NCI-H460 (cell line): Measurements from ENCODE around the gene MAP3K4. TPM values are rescaled to one million over a fixed set of nuclear protein-coding genes. Genes with fewer than 3 reads are reported as not detected.

Experiments used
- DNase-seq: peaks from one replicate; pipeline ENCODE4 v3.0.0-alpha.2; 2016; ENCODE audit warnings: low read depth; ENCODE audit errors: extremely low read depth
- total RNA-seq: library from RNA; depleted of rRNA; stranded (reverse); fragments of >200 nt; shearing (Covaris generic); gene quantifications from 2 replicates; pipeline ENCODE4 v1.2.3, GENCODE V29; 2014

MAP3K4 gene
- total RNA-seq, 1 experiment from 2014 or later = 12.7 TPM

GRCh38 chr6:161138543-161139303 lies 147.2 kb downstream of the MAP3K4 start:
- DNase-seq = no peak

DNA sequence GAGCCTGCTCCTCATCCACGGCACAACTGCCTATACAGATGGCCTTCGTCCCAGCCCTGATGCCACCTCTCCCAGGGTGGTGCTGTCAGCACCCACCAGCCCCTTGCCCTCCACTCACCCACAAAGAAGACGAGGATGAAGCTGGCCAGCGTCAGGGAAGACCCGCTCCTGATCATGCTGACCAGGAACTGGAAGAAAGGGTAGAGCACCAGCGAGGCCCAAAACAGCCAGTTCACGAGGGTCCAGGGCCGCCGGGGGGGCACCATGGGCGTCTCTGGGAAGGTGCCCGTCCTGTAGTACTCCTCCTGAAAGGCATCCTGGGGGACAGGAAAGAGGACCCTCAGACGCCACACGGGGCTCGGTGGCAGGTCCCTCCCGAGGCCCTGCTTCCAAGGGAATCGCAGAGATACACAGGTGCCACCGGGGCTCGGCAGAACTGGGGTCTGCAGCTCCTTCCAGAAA lies 147.8 kb downstream of the MAP3K4 start:
- no peak for DNase-seq

- no peak for DNase-seq
Observed at GRCh38 chr6:161139766-161140553, 148.4 kb downstream of the MAP3K4 start.

DNA sequence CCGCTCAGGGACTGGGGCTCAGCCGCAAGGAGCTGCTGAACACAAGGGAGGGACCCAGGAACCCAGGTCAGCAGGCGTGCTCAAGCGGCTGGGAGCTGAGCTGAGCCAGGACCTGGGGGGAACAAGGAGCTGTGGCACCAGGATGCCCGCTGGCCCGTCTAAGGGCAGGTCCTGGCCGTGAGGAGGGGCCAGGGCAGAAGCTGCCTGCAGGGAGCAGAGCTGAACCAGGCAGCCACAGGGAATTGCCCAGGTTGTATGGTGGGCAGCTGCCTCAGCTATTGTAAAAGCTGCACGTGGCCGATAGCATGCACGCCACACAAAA lies 148.9 kb downstream of the MAP3K4 start:
- no peak for DNase-seq

DNA sequence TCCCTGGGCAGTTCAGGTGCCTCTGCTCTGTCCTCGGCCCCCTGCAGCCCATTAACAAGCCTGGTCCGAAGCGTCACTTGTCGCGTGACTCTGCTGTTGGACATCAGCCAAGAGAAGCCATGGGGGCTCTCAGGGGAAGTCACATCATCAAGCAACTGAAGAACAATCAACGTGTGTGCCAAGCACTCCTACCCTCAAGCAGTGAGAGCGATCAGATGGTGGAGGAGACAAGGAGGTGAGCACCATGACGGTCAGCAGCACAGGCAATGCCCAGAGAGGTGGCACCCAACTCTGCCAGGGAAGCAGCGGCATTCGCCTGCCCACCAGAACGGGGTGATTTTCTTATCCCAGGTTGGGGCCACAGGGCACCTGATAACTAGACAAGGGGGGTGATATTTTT lies 149.6 kb downstream of the MAP3K4 start:
- no peak for DNase-seq

DNA sequence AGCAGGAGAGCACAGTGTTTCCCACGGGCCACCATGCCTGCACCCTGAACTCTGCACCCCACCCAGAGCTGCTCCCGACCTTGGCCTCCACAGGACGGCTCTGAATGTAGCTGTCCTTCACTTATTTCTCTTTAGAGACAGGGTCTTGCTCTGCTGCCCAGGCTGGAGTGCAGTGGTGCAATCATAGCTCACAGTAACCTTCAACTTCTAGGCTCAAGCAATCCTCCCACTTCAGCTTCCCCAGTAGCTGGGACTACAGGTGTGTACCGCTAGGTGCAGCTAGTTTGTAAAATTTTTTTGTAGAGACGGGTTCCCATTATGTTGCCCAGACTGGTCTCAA lies 151.4 kb downstream of the MAP3K4 start:
- no peak for DNase-seq

- DNase-seq = no peak
Observed at GRCh38 chr6:161143663-161144430, 152.3 kb downstream of the MAP3K4 start.

- no peak for DNase-seq
Observed at GRCh38 chr6:161150136-161150535, 158.6 kb downstream of the MAP3K4 start.

DNA sequence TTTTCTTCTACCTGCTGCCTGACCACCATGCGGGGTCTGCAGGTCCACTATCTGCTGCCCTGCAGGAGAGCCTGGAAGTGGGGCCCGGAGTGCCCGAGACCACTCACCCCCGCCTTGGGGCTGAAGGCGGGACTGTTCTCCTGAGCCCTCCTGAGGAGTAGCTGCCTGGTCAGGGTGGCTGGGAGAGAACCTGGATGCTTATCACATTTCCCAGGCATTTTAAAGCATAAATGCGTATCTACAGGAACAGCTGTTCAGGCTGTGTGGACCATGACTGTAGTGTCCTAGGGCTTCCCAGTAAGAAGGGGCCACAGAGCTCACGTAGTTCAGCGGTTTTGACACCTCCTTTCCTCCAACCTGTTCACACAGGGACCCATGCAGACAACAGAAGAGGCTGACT lies 159.0 kb downstream of the MAP3K4 start:
- no peak for DNase-seq

- no peak for DNase-seq
Observed at GRCh38 chr6:161151059-161151645, 159.6 kb downstream of the MAP3K4 start.

DNA sequence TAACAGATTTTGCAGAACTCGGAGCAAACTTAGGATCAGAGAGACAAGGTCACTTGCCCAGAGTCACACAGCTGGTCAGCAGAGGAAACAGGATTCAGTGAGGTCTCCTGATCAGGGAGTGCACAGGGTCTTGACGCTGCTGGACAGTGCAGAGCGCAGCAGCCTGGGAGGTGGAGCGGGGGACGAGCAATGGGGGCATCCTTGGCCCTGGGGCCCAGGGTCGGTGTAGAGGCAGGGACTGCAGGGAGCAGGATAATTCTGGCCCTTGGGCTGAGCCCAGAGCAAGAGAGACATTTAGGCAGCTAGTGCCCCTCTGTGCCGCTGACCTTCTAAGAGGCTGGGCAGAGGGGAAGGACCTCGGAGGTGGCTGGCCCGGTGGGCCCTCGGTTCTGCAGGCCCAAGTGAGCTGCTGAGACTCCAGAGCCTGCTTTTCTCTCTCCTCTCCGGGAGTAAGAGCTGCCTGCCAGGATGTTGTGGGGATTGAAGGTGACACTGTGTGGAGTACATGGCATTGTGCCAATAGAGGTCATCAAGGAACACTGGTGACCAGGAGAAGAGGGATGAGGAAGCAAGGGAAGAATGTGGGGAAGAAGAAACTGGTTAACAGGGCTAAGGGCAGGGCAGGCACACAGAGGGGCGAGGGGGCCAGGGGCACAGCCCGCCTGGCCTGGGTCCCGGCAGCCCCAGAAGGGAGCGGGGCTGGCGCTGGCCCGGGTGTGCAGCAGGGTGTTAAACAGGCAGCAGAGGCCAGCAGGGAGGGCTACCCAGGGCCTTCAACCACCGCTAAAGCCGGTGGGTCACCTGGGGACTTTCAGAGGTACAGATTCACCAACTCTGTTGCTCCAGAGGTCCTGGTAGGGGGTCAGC lies 160.3 kb downstream of the MAP3K4 start:
- no peak for DNase-seq

GRCh38 chr6:161152527-161152862 lies 160.9 kb downstream of the MAP3K4 start:
- no peak for DNase-seq

GRCh38 chr6:161152907-161153662 lies 161.5 kb downstream of the MAP3K4 start:
- no peak for DNase-seq

- DNase-seq = no peak
Observed at GRCh38 chr6:161153725-161154124, 162.2 kb downstream of the MAP3K4 start.

DNA sequence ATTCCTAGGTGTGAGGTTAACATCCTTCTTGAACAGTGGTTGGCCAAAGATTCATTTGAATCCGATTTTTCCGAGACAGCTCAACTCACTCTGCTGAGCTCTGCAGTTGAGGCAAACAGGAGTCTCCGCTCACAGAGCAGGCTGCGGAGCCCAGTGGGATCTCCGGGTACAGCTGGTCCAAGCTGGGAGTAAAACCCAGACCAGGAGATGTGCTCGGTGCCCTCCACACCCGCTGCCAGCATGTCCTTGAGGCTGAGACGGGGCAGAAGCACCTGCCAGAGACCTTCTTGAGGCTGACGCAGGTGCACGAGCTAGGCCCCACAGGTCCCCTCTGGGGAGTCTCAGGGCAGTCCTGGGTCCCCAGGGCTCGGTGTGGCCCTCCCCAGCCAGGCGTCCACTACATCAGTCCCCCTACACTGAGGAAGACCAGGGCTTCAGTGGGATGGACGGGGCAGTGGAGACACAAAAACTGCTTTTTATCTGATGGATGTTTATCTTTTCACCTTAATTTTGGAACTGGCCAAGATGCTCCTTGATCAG lies 163.3 kb downstream of the MAP3K4 start:
- no peak for DNase-seq

DNA sequence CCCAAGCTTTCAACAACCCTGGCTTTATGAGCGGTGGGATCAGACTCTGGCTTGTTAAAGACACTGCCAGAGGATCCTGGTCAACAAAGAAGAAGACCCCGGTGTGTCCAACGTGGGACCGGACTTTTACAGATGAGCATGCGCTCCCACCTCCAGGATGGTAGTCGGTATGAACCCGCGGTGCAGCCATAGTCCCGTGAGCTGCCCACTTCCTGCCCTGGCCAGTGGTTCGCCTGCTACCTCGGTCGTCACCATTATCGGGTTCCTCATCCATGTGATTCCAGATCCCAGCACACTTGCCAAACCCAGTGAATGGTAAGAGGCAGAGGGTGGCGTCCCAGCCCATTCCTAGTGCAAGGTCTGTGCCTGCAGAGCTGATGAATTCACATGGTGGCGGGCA lies 169.6 kb downstream of the MAP3K4 start:
- no peak for DNase-seq

DNA sequence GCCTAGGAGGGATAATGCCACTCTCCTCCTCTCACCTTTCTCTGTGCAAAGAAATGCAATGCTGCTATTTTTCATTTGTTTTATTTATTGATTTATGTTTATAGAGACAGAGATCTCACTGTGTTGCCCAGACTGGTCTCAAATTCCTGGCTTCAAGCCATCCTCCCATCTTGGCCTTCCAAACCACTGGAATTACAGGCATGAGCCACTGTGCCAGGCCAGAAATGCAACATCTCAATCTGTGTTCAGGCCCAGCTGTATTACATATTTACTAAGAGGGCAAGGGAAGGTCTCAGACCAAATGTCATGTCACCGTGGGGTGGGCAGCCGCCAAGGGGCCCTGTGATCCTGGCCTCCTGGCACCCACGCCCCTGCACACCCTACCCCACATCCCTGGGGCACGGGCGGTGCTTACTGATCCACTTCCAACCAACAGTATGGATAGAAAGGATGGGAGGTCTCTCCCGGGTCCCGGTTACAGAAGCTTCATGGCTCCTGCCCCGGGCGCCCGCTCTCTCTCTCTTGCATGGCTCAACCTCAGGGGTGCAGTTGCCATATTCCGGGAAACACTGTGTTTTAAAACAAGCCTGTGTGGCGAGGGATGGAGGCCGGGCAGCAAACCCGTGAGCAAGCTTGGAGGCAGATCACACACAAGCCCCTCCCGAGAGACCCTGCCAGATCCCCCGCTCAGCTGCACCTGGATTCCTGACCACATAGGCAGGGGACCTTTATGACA lies 170.5 kb downstream of the MAP3K4 start:
- DNase-seq = no peak

- no peak for DNase-seq
Observed at GRCh38 chr6:161162722-161163121, 171.2 kb downstream of the MAP3K4 start.
